HepG2 (cell line): ENCODE results near the gene KISS1. TPM values are rescaled to one million over a fixed set of nuclear protein-coding genes. Genes with fewer than 3 reads are reported as not detected.

Source experiments
- ATAC-seq: fragments of 200-7000 bp; cut with Tn5 transposase; 3 replicates; pipeline ENCODE4 v1.9.1; 2020; ENCODE audit warnings: mild to moderate bottlenecking, moderate library complexity
- BruUV-seq: library from RNA; stranded (reverse); fragments of 400-500 nt; replicated peaks from 2 replicates; lab custom pipeline; 2021; lab: Mats Ljungman, UMichigan
- CTCF ChIA-PET: fragments of 300-600 bp; formaldehyde crosslinking; extraction: SDS; loops from one replicate; lab custom pipeline; 2021; ENCODE audit warnings: low total read pairs, inconsistent platforms, low intra/inter-chr PET ratio; lab: Yijun Ruan, JAX
- POLR2A ChIA-PET: fragments of 350-600 bp; sonication (Branson Sonifier 250); formaldehyde crosslinking; loops from one replicate; lab custom pipeline; 2020; ENCODE audit warnings: antibody characterized with exemption, inconsistent platforms; lab: Yijun Ruan, JAX
- DNase-seq: peaks from one replicate; pipeline ENCODE4 v3.0.0-alpha.2; 2015; ENCODE audit warnings: low spot score
- FAIRE-seq: peaks from 3 replicates; lab custom pipeline; 2011; peaks lifted over from hg19 to GRCh38; lab: Jason Lieb, UNC
- H2AFZ ChIP-seq: one replicate; pipeline ENCODE4 v1.6.1; 2011; ENCODE audit warnings: low read length, inconsistent platforms
- H3K27ac ChIP-seq: fragments of 300-600 bp; 3 replicates; pipeline ENCODE4 v1.8.0; 2011; ENCODE audit warnings: mixed run types, mild to moderate bottlenecking, mixed read lengths, low read length, inconsistent platforms; ENCODE audit not compliant: insufficient read depth; ENCODE audit errors: extremely low read length
- H3K27me3 ChIP-seq, 2 experiments: fragments of 200-600 bp in 1 of 2; 2 replicates in 1 of 2; 3 replicates in 1 of 2; pipeline versions ENCODE4 v1.6.0 to v1.8.0; 2011; ENCODE audit warnings: low read length in 2 of 2, mild to moderate bottlenecking in 2 of 2, moderate library complexity in 2 of 2, inconsistent platforms in 1 of 2; ENCODE audit not compliant: insufficient read depth in 2 of 2, control insufficient read depth in 1 of 2
- H3K36me3 ChIP-seq, 2 experiments: fragments of 200-600 bp in 1 of 2; replicated peaks in 1 of 2; 2 replicates in 1 of 2; 3 replicates in 1 of 2; pipeline versions ENCODE4 v1.5.1 to v1.8.0; 2011; ENCODE audit warnings: low read length in 2 of 2, inconsistent platforms in 1 of 2; ENCODE audit not compliant: insufficient read depth in 2 of 2, control insufficient read depth in 1 of 2
- H3K4me1 ChIP-seq: 2 replicates; pipeline ENCODE4 v1.5.1; 2012; ENCODE audit warnings: low read length, inconsistent platforms; ENCODE audit not compliant: insufficient read depth
- H3K4me2 ChIP-seq: 2 replicates; pipeline ENCODE4 v1.6.0; 2011; ENCODE audit warnings: low read depth, low read length, inconsistent platforms
- H3K4me3 ChIP-seq, 3 experiments: fragments of 200-600 bp in 1 of 3; sonication (generic), shearing (Covaris generic) in 1 of 3; replicated peaks in 1 of 3; 2 replicates each; pipeline ENCODE4 v1.5.1; 2011 to 2016; ENCODE audit warnings: low read length in 3 of 3, inconsistent platforms in 2 of 3, low read depth in 2 of 3, mild to moderate bottlenecking in 2 of 3, control low read depth in 1 of 3, mixed read lengths in 1 of 3; ENCODE audit not compliant: insufficient read depth in 1 of 3
- H3K79me2 ChIP-seq: one replicate; pipeline ENCODE4 v1.6.1; 2011; ENCODE audit warnings: low read length, inconsistent platforms; ENCODE audit not compliant: insufficient read depth
- H3K9ac ChIP-seq: 2 replicates; pipeline ENCODE4 v1.6.0; 2011; ENCODE audit warnings: mild to moderate bottlenecking, low read depth, low read length, inconsistent platforms; ENCODE audit not compliant: insufficient read depth
- H3K9me3 ChIP-seq: 2 replicates; pipeline ENCODE4 v1.5.1; 2012; ENCODE audit warnings: mild to moderate bottlenecking, low read length
- H4K20me1 ChIP-seq: 2 replicates; pipeline ENCODE4 v1.6.0; 2011; ENCODE audit warnings: inconsistent platforms, mild to moderate bottlenecking, low read length, moderate library complexity; ENCODE audit not compliant: insufficient read depth
- BCL6 ChIP-seq: IDR thresholded peaks from 2 replicates; pipeline ENCODE4 v1.6.1; 2016; ENCODE audit warnings: missing genetic modification reagents, missing compliant biosample characterization
- FOXA3 ChIP-seq: IDR thresholded peaks from 2 replicates; pipeline ENCODE4 v1.6.1; 2016; ENCODE audit warnings: missing genetic modification reagents, missing compliant biosample characterization
- FOXP1 ChIP-seq, 2 experiments: fragments of 450-650 bp in 1 of 2; IDR thresholded peaks; 2 replicates each; pipeline ENCODE4 v1.6.1; 2017 to 2018; ENCODE audit warnings: antibody characterized with exemption in 1 of 2
- GATAD1 ChIP-seq: IDR thresholded peaks from 2 replicates; pipeline ENCODE4 v1.6.1; 2016; ENCODE audit warnings: missing genetic modification reagents, missing compliant biosample characterization
- GLI4 ChIP-seq: sonication (generic); formaldehyde crosslinking; IDR thresholded peaks from 2 replicates; pipeline ENCODE4 v1.5.1; 2020; ENCODE audit warnings: missing genetic modification reagents, mild to moderate bottlenecking, moderate library complexity, borderline replicate concordance
- ISL2 ChIP-seq: sonication (generic); formaldehyde crosslinking; IDR thresholded peaks from 2 replicates; pipeline ENCODE4 v1.5.0; 2020; ENCODE audit warnings: missing genetic modification reagents
- MTA1 ChIP-seq: sonication (generic); formaldehyde crosslinking; IDR thresholded peaks from 2 replicates; pipeline ENCODE4 v1.4.0; 2020; ENCODE audit warnings: missing genetic modification reagents, mild to moderate bottlenecking, borderline replicate concordance
- RARA ChIP-seq: IDR thresholded peaks from 2 replicates; pipeline ENCODE4 v1.6.1; 2016; ENCODE audit warnings: missing genetic modification reagents, missing compliant biosample characterization
- RFXAP ChIP-seq: sonication (generic); formaldehyde crosslinking; IDR thresholded peaks from 2 replicates; pipeline ENCODE4 v1.4.0; 2020; ENCODE audit warnings: missing genetic modification reagents, borderline replicate concordance
- SRSF1 ChIP-seq: fragments of 200-400 bp; formaldehyde crosslinking; optimal IDR thresholded peaks from 2 replicates; pipeline ENCODE3; 2017; ENCODE audit warnings: mild to moderate bottlenecking, low read depth, low read length, moderate library complexity
- WGBS: methylation state at CpG from one replicate; pipeline ENCODE4 v1.1.6; 2017; ENCODE audit warnings: low lambda C conversion rate; 5-methylcytosine and 5-hydroxymethylcytosine counted together
- in situ Hi-C: cut with HindIII; loops from 2 replicates; pipeline ENCODE4 v1.10.0; 2017; ENCODE audit warnings: low pct_unique_long_range_greater_than_20kb; ENCODE audit not compliant: extremely low pct_ligation_motif_present
- intact Hi-C: fragments of 100-400 bp; cut with micrococcal nuclease; formaldehyde crosslinking; loops from one replicate; pipeline ENCODE4 v1.10.0; 2022; ENCODE audit not compliant: unreplicated experiment
- polyA plus RNA-seq, 8 experiments: library from polyadenylated mRNA; depleted of rRNA in 3 of 8; stranded (reverse) in 7 of 8; unstranded in 1 of 8; fragments of >200 nt; fragmentation: Illumina TruSeq in 4 of 8; extraction: Trizol in 4 of 8; gene quantifications; 2 replicates each; pipeline versions ENCODE4 v1.2.1 to v1.2.3, GENCODE V29; 2011 to 2016; ENCODE audit warnings: low read depth in 4 of 8, missing spikeins in 1 of 8, mixed read lengths in 1 of 8; ENCODE audit not compliant: insufficient read depth in 1 of 8
- total RNA-seq, 5 experiments: library from RNA; depleted of rRNA; stranded (reverse); fragments of >200 nt; fragmentation: Illumina TruSeq; extraction: Trizol; gene quantifications; 2 replicates each; pipeline ENCODE4 v1.2.3, GENCODE V29; 2016; ENCODE audit warnings: low read depth in 1 of 5
- TF ChIP-seq, protein P1 (sequence below): IDR thresholded peaks from 2 replicates; pipeline ENCODE4 v1.6.1; 2016; ENCODE audit warnings: missing biosample characterization, missing genetic modification reagents, low read depth
- TF ChIP-seq, protein P2 (sequence below): sonication (generic); formaldehyde crosslinking; IDR thresholded peaks from 2 replicates; pipeline ENCODE4; 2020; ENCODE audit warnings: missing genetic modification reagents, mild to moderate bottlenecking, borderline replicate concordance
- TF ChIP-seq, protein P3 (sequence below): sonication (generic); formaldehyde crosslinking; IDR thresholded peaks from 2 replicates; pipeline ENCODE4 v1.8.0; 2022; ENCODE audit warnings: missing genetic modification reagents, mild to moderate bottlenecking, inconsistent platforms, borderline replicate concordance

KISS1 gene
- total and polyA plus RNA-seq, 2 of the 13 experiments (the other 11 are each of a cell fraction or from before 2014, with no cell fraction given): 0.24 to 0.80 TPM

DNA sequence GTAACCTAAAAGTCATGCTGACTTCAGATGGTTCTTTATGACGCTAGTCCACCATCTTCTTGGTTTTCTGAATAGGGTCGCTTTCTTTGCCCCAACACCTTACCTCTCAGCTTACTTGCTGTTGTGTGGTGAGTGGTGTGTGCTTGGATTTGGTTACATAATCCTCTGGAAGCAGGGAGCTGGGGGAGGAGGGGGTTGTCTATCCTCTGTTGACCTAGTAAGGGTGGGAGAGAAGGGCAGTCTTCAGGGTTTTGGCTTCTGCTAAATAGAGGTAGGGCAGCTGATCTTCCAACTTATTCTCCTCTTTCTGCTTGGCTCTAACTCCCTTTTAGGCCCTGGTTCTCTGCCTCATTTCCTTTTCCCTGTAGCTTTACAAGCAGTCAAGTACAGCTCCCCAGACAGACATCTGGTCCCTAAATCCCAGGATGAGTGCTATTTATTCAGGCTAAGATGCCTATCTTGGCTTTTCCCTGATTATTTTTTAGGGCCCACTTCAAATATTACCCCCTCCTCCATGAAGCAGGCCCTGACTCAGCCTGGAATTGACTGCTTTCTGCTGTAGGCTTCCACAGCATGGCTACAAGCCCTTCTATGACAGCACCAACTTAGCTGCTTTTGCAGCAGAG lies 23.8 kb downstream of the KISS1 start (continued):
- TF ChIP-seq MTA1 (CRISPR knock-in tag) (no peak), GATAD1 (no peak), GLI4 (no peak), SRSF1 (no peak)
- TF ChIP-seq, protein P1, sequence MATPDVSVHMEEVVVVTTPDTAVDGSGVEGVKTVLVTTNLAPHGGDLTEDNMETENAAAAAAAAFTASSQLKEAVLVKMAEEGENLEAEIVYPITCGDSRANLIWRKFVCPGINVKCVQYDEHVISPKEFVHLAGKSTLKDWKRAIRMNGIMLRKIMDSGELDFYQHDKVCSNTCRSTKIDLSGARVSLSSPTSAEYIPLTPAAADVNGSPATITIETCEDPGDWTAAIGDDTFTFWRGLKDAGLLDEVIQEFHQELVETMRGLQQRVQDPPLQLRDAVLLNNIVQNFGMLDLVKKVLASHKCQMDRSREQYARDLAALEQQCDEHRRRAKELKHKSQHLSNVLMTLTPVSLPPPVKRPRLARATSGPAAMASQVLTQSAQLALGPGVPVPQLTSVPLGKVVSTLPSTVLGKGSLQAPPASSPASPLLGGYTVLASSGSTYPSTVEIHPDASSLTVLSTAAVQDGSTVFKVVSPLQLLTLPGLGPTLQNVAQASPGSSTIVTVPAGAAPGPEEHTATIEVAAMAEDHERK (CRISPR knock-in tag): no peak
- TF ChIP-seq, protein P2, sequence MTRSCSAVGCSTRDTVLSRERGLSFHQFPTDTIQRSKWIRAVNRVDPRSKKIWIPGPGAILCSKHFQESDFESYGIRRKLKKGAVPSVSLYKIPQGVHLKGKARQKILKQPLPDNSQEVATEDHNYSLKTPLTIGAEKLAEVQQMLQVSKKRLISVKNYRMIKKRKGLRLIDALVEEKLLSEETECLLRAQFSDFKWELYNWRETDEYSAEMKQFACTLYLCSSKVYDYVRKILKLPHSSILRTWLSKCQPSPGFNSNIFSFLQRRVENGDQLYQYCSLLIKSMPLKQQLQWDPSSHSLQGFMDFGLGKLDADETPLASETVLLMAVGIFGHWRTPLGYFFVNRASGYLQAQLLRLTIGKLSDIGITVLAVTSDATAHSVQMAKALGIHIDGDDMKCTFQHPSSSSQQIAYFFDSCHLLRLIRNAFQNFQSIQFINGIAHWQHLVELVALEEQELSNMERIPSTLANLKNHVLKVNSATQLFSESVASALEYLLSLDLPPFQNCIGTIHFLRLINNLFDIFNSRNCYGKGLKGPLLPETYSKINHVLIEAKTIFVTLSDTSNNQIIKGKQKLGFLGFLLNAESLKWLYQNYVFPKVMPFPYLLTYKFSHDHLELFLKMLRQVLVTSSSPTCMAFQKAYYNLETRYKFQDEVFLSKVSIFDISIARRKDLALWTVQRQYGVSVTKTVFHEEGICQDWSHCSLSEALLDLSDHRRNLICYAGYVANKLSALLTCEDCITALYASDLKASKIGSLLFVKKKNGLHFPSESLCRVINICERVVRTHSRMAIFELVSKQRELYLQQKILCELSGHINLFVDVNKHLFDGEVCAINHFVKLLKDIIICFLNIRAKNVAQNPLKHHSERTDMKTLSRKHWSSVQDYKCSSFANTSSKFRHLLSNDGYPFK (CRISPR knock-in tag): no peak

DNA sequence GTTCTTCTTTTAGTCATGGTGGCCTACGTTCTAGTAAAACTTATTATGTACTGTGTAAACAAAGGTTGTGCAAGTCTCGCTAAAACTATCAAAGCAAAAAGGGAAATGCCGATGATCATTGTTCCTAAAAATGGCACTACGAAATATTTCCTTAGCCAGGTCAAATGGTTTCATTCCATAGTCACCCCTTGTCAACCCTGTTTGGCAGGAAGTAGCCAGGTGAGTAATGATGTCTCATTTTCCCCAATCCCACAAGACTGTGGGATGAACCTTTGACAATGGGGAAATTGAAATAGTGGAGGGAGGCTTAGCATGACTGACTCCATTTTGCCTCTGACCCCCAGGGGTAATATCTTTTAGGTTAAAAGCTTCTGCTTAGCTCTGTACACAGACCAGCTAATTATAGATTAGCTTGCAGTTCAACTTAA lies 24.5 kb downstream of the KISS1 start:
- Histone ChIP-seq H3K27me3 (0 out of 5 replicates have a peak, but pooled peaks cover 0 to 7% of the 10 kb centered on the region in 2 experiments), H3K4me3 (no peak overlapping the region), H3K36me3 (no peaks in the 10 kb centered on the region), H3K79me2 (no peaks in the 10 kb centered on the region), H3K9me3 (peaks cover 25% of the 10 kb centered on the region), H4K20me1 (no peaks in the 10 kb centered on the region), H2AFZ (no peak overlapping the region), H3K9ac (no peak overlapping the region), H3K27ac (no peak overlapping the region), H3K4me2 (no peak overlapping the region), H3K4me1 (peaks cover 24% of the 10 kb centered on the region)
- FAIRE-seq (no peak), ATAC-seq (0 out of 3 replicates have a peak, but pooled peaks have one; percentile 25), DNase-seq (peak; percentile 80)
- intact Hi-C loops: no loop called here
- 1% methylated on average over 4 of the region's 4 CpGs for WGBS
- BruUV-seq: no TSS peak
- CTCF ChIA-PET: no interaction called here
- POLR2A ChIA-PET: no interaction called here
- in situ Hi-C loops: no loop called here
- TF ChIP-seq FOXA3 (CRISPR knock-in tag): peak; percentile 83
- no peak for TF ChIP-seq FOXP1 (IDR thresholded peaks at IDR 0.05)
- TF ChIP-seq FOXP1 (CRISPR knock-in tag; IDR thresholded peaks at IDR 0.05): 0 out of 2 replicates have a peak, but pooled peaks have one; percentile 7
- TF ChIP-seq ISL2 (CRISPR knock-in tag): 0 out of 2 replicates have a peak, but pooled peaks have one; percentile 18
- TF ChIP-seq RARA (CRISPR knock-in tag): peak; percentile 91
- peak; percentile 87 for TF ChIP-seq BCL6
- TF ChIP-seq, protein P3, sequence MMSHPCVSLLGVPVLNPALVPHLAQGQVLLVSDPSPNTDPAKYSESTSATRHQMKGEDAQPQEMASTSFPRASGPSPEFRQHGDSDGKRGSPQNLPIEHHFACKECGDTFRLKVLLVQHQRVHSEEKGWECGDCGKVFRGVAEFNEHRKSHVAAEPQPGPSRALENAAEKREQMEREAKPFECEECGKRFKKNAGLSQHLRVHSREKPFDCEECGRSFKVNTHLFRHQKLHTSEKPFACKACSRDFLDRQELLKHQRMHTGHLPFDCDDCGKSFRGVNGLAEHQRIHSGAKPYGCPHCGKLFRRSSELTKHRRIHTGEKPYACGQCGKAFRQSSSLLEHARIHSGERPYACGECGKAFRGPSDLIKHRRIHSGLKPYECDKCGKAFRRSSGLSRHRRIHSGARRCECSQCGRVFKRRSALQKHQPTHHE (CRISPR knock-in tag): no peak
- no peak for TF ChIP-seq RFXAP
